ENCODE measurements around the gene DNAJA2. TPM values are rescaled to one million over a fixed set of nuclear protein-coding genes. Genes with fewer than 3 reads are reported as not detected.

Gene DNAJA2
- 90.8 TPM for total RNA-seq
- long read RNA-seq, transcript DNAJA2-201 (9 exons, 3,122 nt): major isoform, 298 of 305 reads
- long read RNA-seq, partial matches to known transcripts: 3 of 305 reads
- long read RNA-seq, other reads (novel, unspliced or antisense): 4 of 305 reads

DNA sequence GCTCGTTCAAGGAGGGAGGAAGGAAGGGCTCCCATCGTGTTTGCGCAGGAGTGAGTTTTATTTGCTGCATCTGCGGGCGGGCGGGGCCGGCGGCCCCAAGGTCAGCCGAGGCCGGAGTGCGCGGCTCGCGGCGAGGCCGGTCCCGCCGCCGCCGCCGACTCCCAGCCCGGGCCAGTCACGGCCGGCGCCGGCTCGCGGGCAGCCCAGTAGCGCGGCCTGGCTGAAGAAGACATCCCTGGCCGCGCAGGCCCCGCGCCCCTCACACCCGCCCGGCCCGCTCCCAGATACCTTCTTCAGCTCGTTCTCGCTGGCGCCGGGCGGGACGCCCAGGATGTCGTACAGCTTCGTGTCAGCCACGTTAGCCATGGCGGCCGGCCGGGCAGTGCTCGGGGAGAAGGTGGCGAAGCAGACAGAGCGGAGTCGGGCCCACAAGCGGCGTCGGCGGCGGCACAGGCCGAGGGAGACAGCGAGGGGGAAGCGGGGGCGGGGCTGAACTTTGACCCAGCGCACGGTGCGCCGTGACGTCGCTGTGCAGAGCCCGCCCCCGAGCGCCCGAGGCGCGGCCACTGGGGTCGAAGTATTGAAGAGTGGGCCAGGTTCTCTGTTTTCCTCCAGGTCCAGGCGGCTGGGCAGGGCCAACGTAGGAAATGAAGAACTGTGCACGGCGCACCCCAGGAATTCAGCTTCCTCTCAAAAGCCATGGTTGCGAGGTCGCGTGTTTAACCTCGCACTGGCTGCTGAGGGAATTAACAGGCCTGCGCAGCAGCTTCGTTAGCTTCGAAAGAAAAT lies at the start of gene DNAJA2:
Gene DNAJA2 (minus strand): TSS at position 468 of the 789 bp plus-strand sequence. CDS start 102 bp downstream, at position 366.
- Histone ChIP-seq H3K27ac (replicated peaks) (peak within 1 kb of the TSS; percentile 98), H3K4me1 (peaks cover 62% of the 10 kb centered on the region), H3K9me3 (replicated peaks) (no peaks in the 10 kb centered on the region), H3K4me3 (peak within 1 kb of the TSS; percentile 87), H3K36me3 (peaks cover 29% of the 10 kb centered on the region), H3K27me3 (ENCODE audit: low read depth) (no peaks in the 10 kb centered on the region)
- intact Hi-C loops (cut with micrococcal nuclease): no loop called here
- peak; percentile 93 for DNase-seq
- TF ChIP-seq, protein P1, sequence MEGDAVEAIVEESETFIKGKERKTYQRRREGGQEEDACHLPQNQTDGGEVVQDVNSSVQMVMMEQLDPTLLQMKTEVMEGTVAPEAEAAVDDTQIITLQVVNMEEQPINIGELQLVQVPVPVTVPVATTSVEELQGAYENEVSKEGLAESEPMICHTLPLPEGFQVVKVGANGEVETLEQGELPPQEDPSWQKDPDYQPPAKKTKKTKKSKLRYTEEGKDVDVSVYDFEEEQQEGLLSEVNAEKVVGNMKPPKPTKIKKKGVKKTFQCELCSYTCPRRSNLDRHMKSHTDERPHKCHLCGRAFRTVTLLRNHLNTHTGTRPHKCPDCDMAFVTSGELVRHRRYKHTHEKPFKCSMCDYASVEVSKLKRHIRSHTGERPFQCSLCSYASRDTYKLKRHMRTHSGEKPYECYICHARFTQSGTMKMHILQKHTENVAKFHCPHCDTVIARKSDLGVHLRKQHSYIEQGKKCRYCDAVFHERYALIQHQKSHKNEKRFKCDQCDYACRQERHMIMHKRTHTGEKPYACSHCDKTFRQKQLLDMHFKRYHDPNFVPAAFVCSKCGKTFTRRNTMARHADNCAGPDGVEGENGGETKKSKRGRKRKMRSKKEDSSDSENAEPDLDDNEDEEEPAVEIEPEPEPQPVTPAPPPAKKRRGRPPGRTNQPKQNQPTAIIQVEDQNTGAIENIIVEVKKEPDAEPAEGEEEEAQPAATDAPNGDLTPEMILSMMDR (IDR thresholded peaks at IDR 0.05; ENCODE audit: borderline replicate concordance): peak; percentile 29

DNA sequence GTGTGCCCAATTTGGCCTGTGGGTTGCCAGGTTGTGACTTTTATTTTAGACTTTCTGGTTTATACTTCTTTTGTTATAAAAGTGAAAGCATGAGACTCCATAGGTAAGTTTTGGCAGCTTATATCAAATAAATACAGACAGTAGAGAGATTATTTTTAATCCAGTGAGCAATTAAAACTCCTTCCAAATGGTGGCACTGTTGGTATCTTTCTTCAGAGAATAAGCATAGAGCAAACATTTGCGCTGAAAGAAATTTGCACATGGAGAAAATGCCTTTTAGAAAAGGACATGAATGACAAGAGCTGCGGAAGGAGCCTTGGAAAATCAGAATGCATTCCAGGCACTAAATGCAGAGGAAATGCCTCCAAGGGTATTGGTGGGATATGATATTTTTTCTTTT lies 46.1 kb upstream of the DNAJA2 start:
- H3K4me3 ChIP-seq: no peak overlapping the region
- TF ChIP-seq, protein P1 (IDR thresholded peaks at IDR 0.05; ENCODE audit: borderline replicate concordance): no peak
- intact Hi-C loops (cut with micrococcal nuclease): no loop called here
- H3K27ac ChIP-seq (replicated peaks): no peak overlapping the region
- H3K4me1 ChIP-seq: no peaks in the 10 kb centered on the region
- no peaks in the 10 kb centered on the region for H3K9me3 ChIP-seq (replicated peaks)
- no peaks in the 10 kb centered on the region for H3K36me3 ChIP-seq
- no peaks in the 10 kb centered on the region for H3K27me3 ChIP-seq (ENCODE audit: low read depth)
- no peak for DNase-seq

DNA sequence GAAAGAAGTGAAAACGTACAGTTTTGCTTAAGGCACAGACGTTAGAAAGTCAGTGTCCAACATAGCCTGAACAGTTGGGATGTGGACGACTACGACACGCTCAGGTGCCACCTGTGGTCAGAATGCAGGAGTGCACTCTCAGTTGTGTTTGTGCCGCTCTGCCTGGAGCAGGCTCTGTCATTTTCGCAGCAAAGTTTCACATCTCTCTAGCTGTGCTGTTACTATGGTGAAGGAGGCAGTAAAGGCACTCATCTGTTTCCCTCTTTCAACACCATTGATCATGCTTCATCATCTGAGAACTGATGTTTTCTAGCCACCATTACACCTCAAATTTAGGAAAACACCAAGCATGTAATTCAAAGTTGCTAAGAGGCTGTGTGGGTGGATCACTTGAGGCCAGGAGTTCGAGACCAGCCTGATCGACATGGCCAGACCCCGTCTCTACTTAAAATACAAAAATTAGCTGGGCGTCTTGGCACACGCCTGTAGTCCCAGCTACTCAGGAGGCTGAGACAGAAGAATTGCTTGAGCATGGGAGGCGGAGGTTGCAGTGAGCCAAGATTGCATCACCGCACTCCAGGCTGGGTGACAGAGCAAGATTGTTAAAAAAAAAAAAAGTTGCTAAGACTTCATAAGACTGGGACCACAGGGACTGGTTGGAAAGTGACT lies 44.9 kb upstream of the DNAJA2 start:
- Histone ChIP-seq H3K36me3 (no peaks in the 10 kb centered on the region), H3K9me3 (replicated peaks) (no peaks in the 10 kb centered on the region), H3K4me3 (no peak overlapping the region), H3K4me1 (no peaks in the 10 kb centered on the region), H3K27ac (replicated peaks) (no peak overlapping the region), H3K27me3 (ENCODE audit: low read depth) (no peaks in the 10 kb centered on the region)
- intact Hi-C loops (cut with micrococcal nuclease): no loop called here
- DNase-seq: no peak
- TF ChIP-seq, protein P1 (IDR thresholded peaks at IDR 0.05; ENCODE audit: borderline replicate concordance): peak; percentile 57

DNA sequence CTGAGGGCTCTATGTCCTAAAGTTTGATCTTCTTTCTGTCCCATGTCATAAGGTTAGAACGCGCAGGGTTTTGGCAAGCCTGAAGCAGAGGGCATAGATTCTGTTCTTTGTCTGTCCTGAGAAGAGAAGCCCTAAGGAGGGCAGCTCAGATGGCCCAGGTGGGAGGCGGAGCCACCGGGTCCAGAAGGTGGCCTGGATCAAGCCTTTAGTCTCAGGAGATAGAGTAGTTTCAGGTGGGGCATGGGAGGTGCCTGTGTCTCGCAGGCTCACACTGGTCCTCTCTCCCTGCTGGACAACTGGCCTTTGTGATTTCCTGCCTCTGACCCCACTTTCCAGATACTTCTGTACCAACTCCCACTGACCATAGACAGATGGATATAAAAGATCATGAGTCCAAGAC lies 44.2 kb upstream of the DNAJA2 start:
- intact Hi-C loops (cut with micrococcal nuclease): no loop called here
- H3K9me3 ChIP-seq (replicated peaks): no peaks in the 10 kb centered on the region
- no peak overlapping the region for H3K27ac ChIP-seq (replicated peaks)
- H3K4me1 ChIP-seq: no peaks in the 10 kb centered on the region
- TF ChIP-seq, protein P1 (IDR thresholded peaks at IDR 0.05; ENCODE audit: borderline replicate concordance): no peak
- no peak for DNase-seq
- H3K27me3 ChIP-seq (ENCODE audit: low read depth): no peaks in the 10 kb centered on the region
- H3K4me3 ChIP-seq: no peak overlapping the region
- no peaks in the 10 kb centered on the region for H3K36me3 ChIP-seq

DNA sequence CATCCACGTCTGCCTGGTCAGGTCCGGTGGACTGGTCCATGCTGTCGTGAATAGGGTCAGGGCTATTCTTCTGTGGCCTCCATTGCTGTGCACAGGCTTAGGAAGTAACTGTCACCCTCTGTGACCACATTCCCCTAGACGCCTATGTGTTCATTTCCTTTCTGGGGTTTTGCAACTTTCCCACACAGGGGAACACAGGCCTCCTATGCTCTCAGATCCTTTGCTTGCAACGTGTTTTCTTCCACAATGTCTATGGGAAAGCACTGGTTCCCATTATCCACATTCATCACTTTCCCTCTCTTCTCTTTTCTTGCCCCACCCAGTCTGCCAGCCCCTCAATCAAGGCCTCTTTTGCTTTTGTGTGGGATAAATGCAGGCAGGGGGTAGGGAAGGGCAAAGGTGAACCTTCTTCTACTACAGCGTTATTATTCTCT lies 43.2 kb upstream of the DNAJA2 start:
- Histone ChIP-seq H3K36me3 (no peaks in the 10 kb centered on the region), H3K27me3 (ENCODE audit: low read depth) (no peaks in the 10 kb centered on the region), H3K27ac (replicated peaks) (no peak overlapping the region), H3K4me3 (no peak overlapping the region), H3K9me3 (replicated peaks) (no peaks in the 10 kb centered on the region), H3K4me1 (no peaks in the 10 kb centered on the region)
- intact Hi-C loops (cut with micrococcal nuclease): no loop called here
- no peak for DNase-seq
- TF ChIP-seq, protein P1 (IDR thresholded peaks at IDR 0.05; ENCODE audit: borderline replicate concordance): no peak

All from left ventricle myocardium inferior (tissue), 1 donor.